ENCODE measurements around the gene BACE2. TPM values are rescaled to one million over a fixed set of nuclear protein-coding genes. Genes with fewer than 3 reads are reported as not detected.
A peak's percentile ranks its signal among the peaks of the same experiment; 100 is the strongest.

BACE2 gene
- total RNA-seq, 1 experiment from 2014 or later, result 40.8 TPM

GRCh38 chr21:41315726-41316125 lies 147.8 kb downstream of the BACE2 start:
- Histone ChIP-seq H3K4me2 (no peak overlapping the region), H3K27me3 (ENCODE audit: insufficient read depth, low read depth) (peaks cover 40% of the 10 kb centered on the region)
- POLR2A ChIA-PET (ENCODE audit: unreplicated experiment), result no interaction called here

GRCh38 chr21:41316200-41317062 lies 148.5 kb downstream of the BACE2 start, which contains the start of gene FAM3B:
Gene FAM3B (plus strand): TSS chr21:41316801. CDS start chr21:41316880, 79 bp downstream.
- Histone ChIP-seq H4K20me1 (ENCODE audit: insufficient read depth) (no peaks in the 10 kb centered on the region), H3K9me2 (ENCODE audit: insufficient read depth) (no peaks in the 10 kb centered on the region), H3F3A (ENCODE audit: insufficient read depth, low read depth) (no peaks in the 10 kb centered on the region), H3K27ac (no peak within 1 kb of the TSS), H2AFZ (no peak within 1 kb of the TSS), H3K36me3 (ENCODE audit: low read depth) (no peaks in the 10 kb centered on the region), H3K4me1 (replicated peaks; ENCODE audit: insufficient read depth) (no peaks in the 10 kb centered on the region), H3K27me3 (ENCODE audit: insufficient read depth, low read depth) (peaks cover 39% of the 10 kb centered on the region), H3K9me3 (ENCODE audit: insufficient read depth, low read depth) (no peaks in the 10 kb centered on the region), H3K4me2 (no peak within 1 kb of the TSS), H3K4me3 (no peak within 1 kb of the TSS), H3K79me2 (ENCODE audit: low read depth) (no peaks in the 10 kb centered on the region)
- CTCF ChIA-PET, result no interaction called here
- POLR2A ChIA-PET (ENCODE audit: unreplicated experiment), result no interaction called here
- BruUV-seq (replicated peaks), result no TSS peak
- intact Hi-C loops (cut with micrococcal nuclease; ENCODE audit: unreplicated experiment), result no loop called here
- peak in 1 of 2 experiments; percentile 13 for DNase-seq
- TF ChIP-seq EZH2 (IDR thresholded peaks at IDR 0.05; ENCODE audit: low read depth), result no peak
- no peak for TF ChIP-seq CTCF (conservative IDR thresholded peaks at IDR 0.05)

More at GRCh38 chr21:41315726-41316125, 147.8 kb downstream of the BACE2 start:
- intact Hi-C loops (cut with micrococcal nuclease; ENCODE audit: unreplicated experiment), result no loop called here
- DNase-seq, result no peak
- H3K36me3 ChIP-seq (ENCODE audit: low read depth), result no peaks in the 10 kb centered on the region
- no peak overlapping the region for H2AFZ ChIP-seq
- H3K4me1 ChIP-seq (replicated peaks; ENCODE audit: insufficient read depth), result no peaks in the 10 kb centered on the region
- no TSS peak for BruUV-seq (replicated peaks)
- H3K9me2 ChIP-seq (ENCODE audit: insufficient read depth), result no peaks in the 10 kb centered on the region
- no peak overlapping the region for H3K27ac ChIP-seq
- H4K20me1 ChIP-seq (ENCODE audit: insufficient read depth), result no peaks in the 10 kb centered on the region
- H3K79me2 ChIP-seq (ENCODE audit: low read depth), result no peaks in the 10 kb centered on the region
- TF ChIP-seq EZH2 (IDR thresholded peaks at IDR 0.05; ENCODE audit: low read depth), result no peak
- CTCF ChIA-PET, result no interaction called here
- no peaks in the 10 kb centered on the region for H3K9me3 ChIP-seq (ENCODE audit: insufficient read depth, low read depth)
- no peak overlapping the region for H3K4me3 ChIP-seq
- H3F3A ChIP-seq (ENCODE audit: insufficient read depth, low read depth), result no peaks in the 10 kb centered on the region

DNA sequence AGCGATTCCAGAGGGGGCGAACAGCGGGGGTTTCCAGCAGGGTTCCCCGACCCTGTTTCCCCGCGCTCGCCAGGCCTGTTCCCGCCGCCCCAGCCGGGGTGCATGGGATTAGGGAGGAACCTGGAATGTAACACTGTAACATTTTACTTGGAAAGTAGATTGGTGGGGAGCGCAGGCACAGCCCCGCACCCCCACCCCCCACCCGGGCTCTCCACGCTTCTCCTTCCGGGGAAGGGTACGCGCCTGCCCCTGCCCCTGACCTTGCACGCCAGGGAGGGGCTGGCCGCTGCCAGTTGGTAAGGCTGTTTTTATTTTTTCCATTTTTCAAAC lies 149.1 kb downstream of the BACE2 start:
- DNase-seq, result no peak
- H2AFZ ChIP-seq, result no peak overlapping the region
- TF ChIP-seq EZH2 (IDR thresholded peaks at IDR 0.05; ENCODE audit: low read depth) (no peak), CTCF (conservative IDR thresholded peaks at IDR 0.05) (no peak)
- peaks cover 39% of the 10 kb centered on the region for H3K27me3 ChIP-seq (ENCODE audit: insufficient read depth, low read depth)
- no peaks in the 10 kb centered on the region for H3K9me3 ChIP-seq (ENCODE audit: insufficient read depth, low read depth)
- H3K4me2 ChIP-seq, result no peak overlapping the region
- BruUV-seq (replicated peaks), result no TSS peak
- H4K20me1 ChIP-seq (ENCODE audit: insufficient read depth), result no peaks in the 10 kb centered on the region
- no peak overlapping the region for H3K4me3 ChIP-seq
- H3K4me1 ChIP-seq (replicated peaks; ENCODE audit: insufficient read depth), result no peaks in the 10 kb centered on the region
- no peak overlapping the region for H3K27ac ChIP-seq
- intact Hi-C loops (cut with micrococcal nuclease; ENCODE audit: unreplicated experiment), result no loop called here
- ChIA-PET POLR2A (ENCODE audit: unreplicated experiment) (no interaction called here), CTCF (no interaction called here)
- no peaks in the 10 kb centered on the region for H3F3A ChIP-seq (ENCODE audit: insufficient read depth, low read depth)
- no peaks in the 10 kb centered on the region for H3K36me3 ChIP-seq (ENCODE audit: low read depth)
- no peaks in the 10 kb centered on the region for H3K9me2 ChIP-seq (ENCODE audit: insufficient read depth)
- H3K79me2 ChIP-seq (ENCODE audit: low read depth), result no peaks in the 10 kb centered on the region
